Vagina (tissue), 2 donors: ENCODE data around the gene RAD52.

ENCODE experiments used
- POLR2A ChIP-seq, 2 donors: fragments of 450-650 bp; IDR thresholded peaks; one replicate each; pipeline ENCODE4 v1.6.1; 2017; ENCODE audit warnings: antibody characterized with exemption in 2 of 2, mild to moderate bottlenecking in 2 of 2, moderate library complexity in 2 of 2
- POLR2AphosphoS5 ChIP-seq, 2 donors: sonication (generic); formaldehyde crosslinking; IDR thresholded peaks; one replicate each; pipeline ENCODE4 v1.9.0; 2017; ENCODE audit warnings: antibody characterized with exemption in 2 of 2, mild to moderate bottlenecking in 2 of 2, low read depth in 1 of 2; ENCODE audit not compliant: insufficient read depth in 1 of 2
- TF ChIP-seq, protein P1 (sequence below), 3 experiments: fragments of 450-650 bp in 2 of 3; fragments of 200-600 bp in 1 of 3; sonication (generic) in 1 of 3; IDR thresholded peaks; one replicate each; pipeline ENCODE4 v1.5.1; 2017 to 2019; ENCODE audit warnings: antibody characterized with exemption in 3 of 3, mild to moderate bottlenecking in 2 of 3, moderate library complexity in 2 of 3

DNA sequence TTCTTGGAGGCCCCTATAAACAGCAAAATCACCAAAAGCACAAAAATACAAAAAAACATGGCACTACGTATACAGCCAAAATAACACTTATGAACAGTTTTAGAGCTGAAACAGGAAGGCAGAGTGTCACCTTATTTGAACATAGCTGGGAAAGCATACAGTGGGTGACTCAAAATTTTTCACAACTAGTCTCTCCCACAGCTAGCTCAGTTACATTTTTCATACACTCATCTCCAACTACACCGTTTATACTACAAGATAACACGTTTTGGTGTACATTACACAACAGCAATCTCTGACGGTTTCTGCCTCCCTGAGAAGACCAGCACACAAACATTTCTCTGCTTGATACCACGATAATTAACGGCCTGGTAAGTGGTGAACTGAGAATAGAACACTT, 2.9 kb downstream of the RAD52 start:
- TF ChIP-seq, protein P1, sequence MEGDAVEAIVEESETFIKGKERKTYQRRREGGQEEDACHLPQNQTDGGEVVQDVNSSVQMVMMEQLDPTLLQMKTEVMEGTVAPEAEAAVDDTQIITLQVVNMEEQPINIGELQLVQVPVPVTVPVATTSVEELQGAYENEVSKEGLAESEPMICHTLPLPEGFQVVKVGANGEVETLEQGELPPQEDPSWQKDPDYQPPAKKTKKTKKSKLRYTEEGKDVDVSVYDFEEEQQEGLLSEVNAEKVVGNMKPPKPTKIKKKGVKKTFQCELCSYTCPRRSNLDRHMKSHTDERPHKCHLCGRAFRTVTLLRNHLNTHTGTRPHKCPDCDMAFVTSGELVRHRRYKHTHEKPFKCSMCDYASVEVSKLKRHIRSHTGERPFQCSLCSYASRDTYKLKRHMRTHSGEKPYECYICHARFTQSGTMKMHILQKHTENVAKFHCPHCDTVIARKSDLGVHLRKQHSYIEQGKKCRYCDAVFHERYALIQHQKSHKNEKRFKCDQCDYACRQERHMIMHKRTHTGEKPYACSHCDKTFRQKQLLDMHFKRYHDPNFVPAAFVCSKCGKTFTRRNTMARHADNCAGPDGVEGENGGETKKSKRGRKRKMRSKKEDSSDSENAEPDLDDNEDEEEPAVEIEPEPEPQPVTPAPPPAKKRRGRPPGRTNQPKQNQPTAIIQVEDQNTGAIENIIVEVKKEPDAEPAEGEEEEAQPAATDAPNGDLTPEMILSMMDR (IDR thresholded peaks at IDR 0.05), result no peak
- TF ChIP-seq POLR2A (IDR thresholded peaks at IDR 0.05) (no peak), POLR2AphosphoS5 (IDR thresholded peaks at IDR 0.05; ENCODE audit: insufficient read depth in 1 of 2, low read depth in 1 of 2) (no peak)
